CD8-positive, alpha-beta memory T cell (primary cell): ENCODE measurements around the gene ZC3H12A. TPM values are rescaled to one million over a fixed set of nuclear protein-coding genes. Genes with fewer than 3 reads are reported as not detected.

Experiments used
- CTCF ChIA-PET: fragments of 350-600 bp; sonication (Branson Sonifier 250); formaldehyde crosslinking; loops from one replicate; lab custom pipeline; 2021; ENCODE audit warnings: antibody characterized with exemption; lab: Charles Lee
- POLR2A ChIA-PET: fragments of 350-600 bp; sonication (Branson Sonifier 250); formaldehyde crosslinking; loops from one replicate; lab custom pipeline; 2021; ENCODE audit warnings: antibody characterized with exemption; lab: Charles Lee
- DNase-seq, 5 donors: peaks; one replicate each; pipeline versions ENCODE4 v3.0.0 to v3.0.0-alpha.2; 2020 to 2022; ENCODE audit warnings: mixed read lengths in 1 of 5
- H3K27ac ChIP-seq: one replicate; pipeline ENCODE4 v1.7.0; 2013; ENCODE audit warnings: low read depth, mild to moderate bottlenecking, low read length, moderate library complexity
- H3K27me3 ChIP-seq: 2 replicates; pipeline ENCODE4 v1.7.0; 2013; ENCODE audit warnings: low read length, mild to moderate bottlenecking; ENCODE audit not compliant: insufficient read depth, poor library complexity, severe bottlenecking
- H3K36me3 ChIP-seq: 2 replicates; pipeline ENCODE4 v1.7.0; 2013; ENCODE audit warnings: mild to moderate bottlenecking, low read length, moderate library complexity; ENCODE audit not compliant: insufficient read depth
- H3K4me1 ChIP-seq: 2 replicates; pipeline ENCODE4 v1.7.0; 2013; ENCODE audit warnings: mild to moderate bottlenecking, low read length, moderate library complexity; ENCODE audit not compliant: insufficient read depth
- H3K4me3 ChIP-seq: 2 replicates; pipeline ENCODE4 v1.7.0; 2013; ENCODE audit warnings: mild to moderate bottlenecking, low read length
- H3K9me3 ChIP-seq: 2 replicates; pipeline ENCODE4 v1.7.0; 2013; ENCODE audit warnings: mild to moderate bottlenecking, low read length
- H3K27ac Mint-ChIP-seq, 8 donors: one replicate each; pipeline ENCODE4 v1.8.0; 2020 to 2021; ENCODE audit warnings: mixed read lengths in 8 of 8, mild to moderate bottlenecking in 6 of 8, inconsistent platforms in 3 of 8, moderate library complexity in 3 of 8
- H3K27me3 Mint-ChIP-seq, 2 donors: one replicate each; pipeline ENCODE4 v1.8.0; 2020 to 2021; ENCODE audit warnings: mixed read lengths in 2 of 2, mild to moderate bottlenecking in 1 of 2, moderate library complexity in 1 of 2
- H3K36me3 Mint-ChIP-seq, 3 donors: one replicate each; pipeline ENCODE4 v1.8.0; 2020 to 2021; ENCODE audit warnings: mixed read lengths in 3 of 3, inconsistent platforms in 1 of 3, mild to moderate bottlenecking in 1 of 3
- H3K4me1 Mint-ChIP-seq, 3 donors: one replicate each; pipeline ENCODE4 v1.8.0; 2020 to 2021; ENCODE audit warnings: mixed read lengths in 3 of 3, inconsistent platforms in 1 of 3, mild to moderate bottlenecking in 1 of 3
- H3K4me3 Mint-ChIP-seq, 7 donors: one replicate each; pipeline ENCODE4 v1.8.0; 2020 to 2021; ENCODE audit warnings: mixed read lengths in 7 of 7, mild to moderate bottlenecking in 6 of 7, moderate library complexity in 4 of 7, inconsistent platforms in 2 of 7
- H3K9me3 Mint-ChIP-seq, 5 donors: one replicate each; pipeline ENCODE4 v1.8.0; 2020 to 2022; ENCODE audit warnings: mixed read lengths in 5 of 5, mild to moderate bottlenecking in 3 of 5, moderate library complexity in 2 of 5, inconsistent platforms in 1 of 5
- polyA plus RNA-seq: library from polyadenylated mRNA; unstranded; fragments of 300-500 nt; fragmentation: Illumina TruSeq; gene quantifications from one replicate; pipeline ENCODE4 v1.2.3, GENCODE V29; 2021
- total RNA-seq, 2 experiments: library from RNA; stranded (reverse); gene quantifications; one replicate each; pipeline ENCODE4 v1.2.3, GENCODE V29; 2021

Gene ZC3H12A
- total and polyA plus RNA-seq, 3 experiments from 2014 or later, result 11.6 to 33.8 (median 32.7) TPM

DNA sequence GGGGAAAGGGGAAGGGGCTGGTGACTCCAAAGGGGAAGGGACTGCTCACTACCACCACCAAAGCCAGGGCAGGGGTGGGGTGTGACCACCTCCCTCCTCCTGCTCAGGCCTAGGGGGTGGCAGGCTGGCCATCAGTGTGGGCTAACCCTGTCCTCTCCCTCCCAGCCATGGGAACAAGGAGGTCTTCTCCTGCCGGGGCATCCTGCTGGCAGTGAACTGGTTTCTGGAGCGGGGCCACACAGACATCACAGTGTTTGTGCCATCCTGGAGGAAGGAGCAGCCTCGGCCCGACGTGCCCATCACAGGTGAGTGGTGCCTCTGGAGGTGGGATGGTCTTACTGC is 5.7 kb downstream of the ZC3H12A start:
- Histone ChIP-seq H3K36me3 (peaks cover 57% of the 10 kb centered on the region), H3K27ac (peak overlapping the region; percentile 98), H3K4me1 (peaks cover 48% of the 10 kb centered on the region), H3K9me3 (no peaks in the 10 kb centered on the region), H3K27me3 (no peaks in the 10 kb centered on the region), H3K4me3 (peak overlapping the region; percentile 99)
- POLR2A ChIA-PET, result interaction anchor here (1.1 to 3.8 kb wide), 3 partner anchors 24 to 74 kb away, joined by 3 to 29 read pairs (median 4); partner anchors contain the start of genes MEAF6 and SNIP1
- peak overlapping the region; percentile 78 to 100 (median 99) for H3K27ac Mint-ChIP-seq
- DNase-seq, result no peak
- CTCF ChIA-PET, result interaction anchor here (1.3 to 11.1 kb wide), 4 partner anchors 6 to 34 kb away, joined by 3 to 160 read pairs (median 62); partner anchors contain the start of gene MEAF6
- H3K9me3 Mint-ChIP-seq, result no peaks in the 10 kb centered on the region
- H3K27me3 Mint-ChIP-seq, result no peaks in the 10 kb centered on the region
- peaks cover 12 to 96% (median 13%) of the 10 kb centered on the region in 3 donors for H3K36me3 Mint-ChIP-seq
- H3K4me1 Mint-ChIP-seq, result peaks cover 29 to 55% (median 40%) of the 10 kb centered on the region in 3 donors
- H3K4me3 Mint-ChIP-seq, result peak overlapping the region; percentile 93 to 98 (median 95)

DNA sequence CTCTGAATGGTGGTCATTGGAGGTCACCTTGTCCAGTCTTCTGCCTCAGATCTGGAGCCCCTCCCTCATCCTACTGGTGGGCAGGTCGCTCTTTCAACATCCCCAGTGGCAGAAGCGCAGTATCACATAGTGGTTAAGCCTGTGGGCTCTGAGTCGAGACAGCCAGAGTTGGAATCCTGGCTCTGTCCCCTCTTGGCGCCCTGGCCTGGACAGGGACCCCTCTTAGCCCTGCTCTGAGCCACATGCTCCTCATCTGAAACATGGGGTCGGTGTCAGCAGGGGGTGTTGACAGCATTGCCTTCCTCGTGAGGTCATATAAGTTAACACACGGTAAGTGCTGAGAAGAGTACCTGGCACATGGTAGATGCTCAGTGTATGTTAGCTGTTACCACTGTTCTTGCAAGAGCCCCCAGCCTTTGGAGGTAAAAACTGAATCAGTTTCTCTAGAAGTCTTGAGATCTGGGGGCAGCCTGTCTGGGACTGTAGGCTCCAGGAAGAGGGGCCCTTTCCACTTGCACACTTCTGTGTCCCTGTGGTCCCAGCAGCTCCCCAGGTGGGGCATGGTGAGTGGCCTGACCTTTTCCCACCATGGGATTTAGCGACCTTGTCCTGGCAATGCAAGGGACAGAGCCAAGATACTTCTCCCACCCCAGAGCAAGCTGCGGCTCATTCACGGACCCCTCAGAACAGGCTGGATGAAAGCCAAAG is 6.4 kb downstream of the ZC3H12A start:
- peak overlapping the region; percentile 82 to 99 (median 98) for H3K27ac Mint-ChIP-seq
- no peak for DNase-seq
- H3K9me3 Mint-ChIP-seq, result no peaks in the 10 kb centered on the region
- Histone ChIP-seq H3K9me3 (no peaks in the 10 kb centered on the region), H3K4me3 (no peak overlapping the region), H3K27me3 (no peaks in the 10 kb centered on the region), H3K4me1 (peaks cover 48% of the 10 kb centered on the region), H3K27ac (peak overlapping the region; percentile 98), H3K36me3 (peaks cover 50% of the 10 kb centered on the region)
- peaks cover 12 to 91% (median 13%) of the 10 kb centered on the region in 3 donors for H3K36me3 Mint-ChIP-seq
- H3K4me1 Mint-ChIP-seq, result peaks cover 29 to 55% (median 40%) of the 10 kb centered on the region in 3 donors
- CTCF ChIA-PET, result no interaction called here
- H3K27me3 Mint-ChIP-seq, result no peaks in the 10 kb centered on the region
- POLR2A ChIA-PET, result no interaction called here
- H3K4me3 Mint-ChIP-seq, result peak overlapping the region; percentile 44 to 98 (median 61)

DNA sequence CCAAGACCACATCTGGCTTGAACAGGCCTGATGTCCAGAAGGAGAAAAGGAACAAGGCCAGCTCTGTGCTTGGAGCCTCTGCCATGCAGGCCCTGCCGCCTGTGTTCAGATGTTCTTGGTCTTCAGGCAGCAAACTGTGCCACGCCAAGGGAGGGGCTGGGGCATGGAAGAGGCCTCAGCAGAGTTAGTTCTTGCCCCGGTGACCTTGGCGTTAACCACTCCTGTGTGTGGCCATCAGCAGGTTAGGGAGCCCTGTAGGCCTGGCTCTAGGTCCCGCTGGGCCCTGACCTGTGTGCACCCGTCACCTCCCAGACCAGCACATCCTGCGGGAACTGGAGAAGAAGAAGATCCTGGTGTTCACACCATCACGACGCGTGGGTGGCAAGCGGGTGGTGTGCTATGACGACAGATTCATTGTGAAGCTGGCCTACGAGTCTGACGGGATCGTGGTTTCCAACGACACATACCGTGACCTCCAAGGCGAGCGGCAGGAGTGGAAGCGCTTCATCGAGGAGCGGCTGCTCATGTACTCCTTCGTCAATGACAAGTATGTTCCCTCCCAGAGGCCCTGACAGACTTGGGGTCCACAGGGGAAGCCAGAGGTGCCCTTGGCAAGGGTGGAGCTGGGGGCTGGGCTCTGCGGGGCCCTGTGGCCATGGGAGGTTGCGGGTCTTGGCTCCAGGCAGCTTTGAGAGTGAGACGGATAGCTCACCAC is 7.1 kb downstream of the ZC3H12A start:
- Histone ChIP-seq H3K27ac (no peak overlapping the region), H3K4me3 (no peak overlapping the region), H3K36me3 (peaks cover 47% of the 10 kb centered on the region), H3K4me1 (peaks cover 48% of the 10 kb centered on the region), H3K9me3 (no peaks in the 10 kb centered on the region), H3K27me3 (no peaks in the 10 kb centered on the region)
- Mint-ChIP-seq H3K4me1 (peaks cover 29 to 61% (median 37%) of the 10 kb centered on the region in 3 donors), H3K27ac (peak overlapping the region; percentile 83 to 99 (median 98)), H3K27me3 (no peaks in the 10 kb centered on the region), H3K4me3 (peak overlapping the region in 5 of 7 donors; percentile 43 to 80 (median 48)), H3K36me3 (peaks cover 9 to 84% (median 10%) of the 10 kb centered on the region in 3 donors), H3K9me3 (no peaks in the 10 kb centered on the region)
- POLR2A ChIA-PET, result no interaction called here
- CTCF ChIA-PET, result no interaction called here
- DNase-seq, result peak in 3 of 5 donors; percentile 18 to 46 (median 21)

DNA sequence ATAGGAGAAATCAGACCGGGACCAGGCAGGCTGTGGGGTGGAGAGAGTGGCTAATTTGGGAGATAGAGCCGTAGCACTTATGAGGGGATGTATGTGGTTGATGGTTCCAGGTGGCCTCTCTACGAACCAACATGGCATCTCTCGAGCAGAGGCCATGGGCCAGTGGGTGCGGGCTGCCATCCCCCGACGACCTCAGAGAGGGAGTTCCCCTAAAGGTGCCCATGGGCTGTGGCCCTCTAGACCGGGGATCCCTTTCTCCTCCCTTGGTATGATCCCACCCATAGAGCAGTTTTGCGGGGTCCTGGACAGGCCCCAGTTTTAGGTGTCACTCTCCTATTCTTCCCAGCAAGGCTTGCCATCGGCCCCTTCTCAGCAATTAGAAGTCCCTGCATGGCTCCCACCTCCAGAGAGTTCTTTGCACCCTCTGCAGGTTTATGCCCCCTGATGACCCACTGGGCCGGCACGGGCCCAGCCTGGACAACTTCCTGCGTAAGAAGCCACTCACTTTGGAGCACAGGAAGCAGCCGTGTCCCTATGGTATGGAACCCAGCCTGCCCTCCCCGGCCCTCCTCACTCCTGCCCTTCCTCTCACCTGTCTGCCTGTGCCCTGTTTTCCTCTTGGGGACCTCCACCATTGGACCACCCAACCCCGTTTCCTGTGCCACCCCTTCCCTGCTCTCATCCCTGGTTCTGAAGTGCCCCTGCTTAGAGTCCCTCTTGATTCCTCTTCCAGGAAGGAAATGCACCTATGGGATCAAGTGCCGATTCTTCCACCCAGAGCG is 7.8 kb downstream of the ZC3H12A start:
- H3K9me3 ChIP-seq, result no peaks in the 10 kb centered on the region
- H3K27me3 ChIP-seq, result no peaks in the 10 kb centered on the region
- H3K4me1 ChIP-seq, result peaks cover 50% of the 10 kb centered on the region
- Mint-ChIP-seq H3K27ac (peak overlapping the region; percentile 64 to 99 (median 96)), H3K27me3 (no peaks in the 10 kb centered on the region), H3K4me1 (peaks cover 36 to 69% (median 40%) of the 10 kb centered on the region in 3 donors), H3K4me3 (peak overlapping the region in 3 of 7 donors; percentile 23 to 53 (median 43)), H3K9me3 (no peaks in the 10 kb centered on the region), H3K36me3 (peaks cover 9 to 77% (median 10%) of the 10 kb centered on the region in 3 donors)
- DNase-seq, result no peak
- ChIA-PET POLR2A (no interaction called here), CTCF (interaction anchor here (0.7 to 1.0 kb wide), 2 partner anchors 8 to 28 kb away, joined by 3 read pairs; partner anchors contain the start of gene ZC3H12A)
- no peak overlapping the region for H3K4me3 ChIP-seq
- H3K27ac ChIP-seq, result no peak overlapping the region
- peaks cover 47% of the 10 kb centered on the region for H3K36me3 ChIP-seq

- peak overlapping the region in 2 of 7 donors; percentile 23 to 53 for H3K4me3 Mint-ChIP-seq
- Histone ChIP-seq H3K27me3 (no peaks in the 10 kb centered on the region), H3K4me1 (peaks cover 42% of the 10 kb centered on the region), H3K9me3 (no peaks in the 10 kb centered on the region), H3K36me3 (peaks cover 40% of the 10 kb centered on the region), H3K27ac (no peak overlapping the region), H3K4me3 (no peak overlapping the region)
- H3K27me3 Mint-ChIP-seq, result no peaks in the 10 kb centered on the region
- POLR2A ChIA-PET, result no interaction called here
- DNase-seq, result no peak
- CTCF ChIA-PET, result interaction anchor here (0.7 to 1.0 kb wide), 2 partner anchors 9 to 29 kb away, joined by 3 read pairs; partner anchors contain the start of gene ZC3H12A
- peaks cover 36 to 68% (median 37%) of the 10 kb centered on the region in 3 donors for H3K4me1 Mint-ChIP-seq
- H3K9me3 Mint-ChIP-seq, result no peaks in the 10 kb centered on the region
- H3K27ac Mint-ChIP-seq, result peak overlapping the region in 7 of 8 donors; percentile 16 to 99 (median 90)
- peaks cover 4 to 73% (median 9%) of the 10 kb centered on the region in 3 donors for H3K36me3 Mint-ChIP-seq
Measured at GRCh38 chr1:37482796-37483744, 8.7 kb downstream of the ZC3H12A start.

DNA sequence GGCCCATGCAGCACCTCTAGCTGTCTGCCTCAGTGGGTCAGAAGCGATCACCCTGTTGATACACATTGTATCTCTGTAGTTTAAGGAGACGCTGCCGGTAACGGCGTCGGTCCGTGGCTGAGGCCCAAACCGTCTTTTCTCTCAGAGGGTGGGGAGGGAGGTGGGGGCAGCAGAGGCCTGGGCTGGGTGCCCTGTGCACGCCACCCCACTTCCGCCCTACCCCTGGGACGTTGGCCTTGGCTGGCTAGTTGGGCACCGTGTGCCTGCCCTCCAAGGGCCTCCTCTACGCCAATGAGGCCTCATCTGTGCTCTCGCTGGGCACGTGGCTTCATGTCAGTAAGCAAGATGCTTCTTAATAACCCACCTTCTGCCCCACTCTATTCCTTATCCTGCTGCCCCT is 9.4 kb downstream of the ZC3H12A start:
- H3K9me3 Mint-ChIP-seq, result no peaks in the 10 kb centered on the region
- no peaks in the 10 kb centered on the region for H3K9me3 ChIP-seq
- DNase-seq, result no peak
- ChIA-PET POLR2A (interaction anchor here (4.5 kb wide), 1 partner anchor 10 kb away, joined by 45 read pairs; the partner anchor contains the start of gene ZC3H12A), CTCF (interaction anchor here (4.8 to 9.1 kb wide), 2 partner anchors 8 to 27 kb away, joined by 160 to 246 read pairs; partner anchors contain the start of gene ZC3H12A)
- H3K27me3 Mint-ChIP-seq, result no peaks in the 10 kb centered on the region
- H3K27ac ChIP-seq, result no peak overlapping the region
- no peak overlapping the region for H3K4me3 ChIP-seq
- H3K27me3 ChIP-seq, result no peaks in the 10 kb centered on the region
- peaks cover 33% of the 10 kb centered on the region for H3K36me3 ChIP-seq
- peak overlapping the region in 1 of 7 donors; percentile 45 for H3K4me3 Mint-ChIP-seq
- peak overlapping the region in 6 of 8 donors; percentile 37 to 89 (median 70) for H3K27ac Mint-ChIP-seq
- peaks cover 35% of the 10 kb centered on the region for H3K4me1 ChIP-seq
- H3K4me1 Mint-ChIP-seq, result peaks cover 28 to 61% (median 32%) of the 10 kb centered on the region in 3 donors
- H3K36me3 Mint-ChIP-seq, result peaks cover 4 to 73% (median 9%) of the 10 kb centered on the region in 3 donors
